Brain microvascular endothelial cell (primary cell): ENCODE results near the gene SLC7A6.

Experiments
- DNase-seq: peaks from one replicate; pipeline ENCODE4 v3.0.0-alpha.2; 2020
- H3K27ac ChIP-seq: fragments of 250-450 bp; sonication (Bioruptor Pico); 2 replicates; pipeline ENCODE4 v1.5.1; 2020; ENCODE audit warnings: mild to moderate bottlenecking, moderate library complexity
- H3K27me3 ChIP-seq: fragments of 250-450 bp; sonication (Bioruptor Pico); replicated peaks from 2 replicates; pipeline ENCODE4 v1.5.1; 2020; ENCODE audit warnings: mild to moderate bottlenecking
- H3K36me3 ChIP-seq: fragments of 250-450 bp; sonication (Bioruptor Pico); replicated peaks from 2 replicates; pipeline ENCODE4 v1.5.1; 2020; ENCODE audit warnings: mild to moderate bottlenecking
- H3K4me3 ChIP-seq: 2 replicates; pipeline ENCODE4 v1.5.1; 2011; ENCODE audit warnings: low read depth, mild to moderate bottlenecking, control low read depth, low read length, moderate library complexity
- in situ Hi-C: cut with HindIII; loops from 2 replicates; pipeline ENCODE4 v1.10.0; 2017; ENCODE audit warnings: low sequenced_read_pairs, low pct_ligation_motif_present
- TF ChIP-seq, protein P1 (sequence below): IDR thresholded peaks from 2 replicates; pipeline ENCODE4 v1.5.1; 2011; ENCODE audit warnings: low read depth, mild to moderate bottlenecking, moderate library complexity, low read length, control low read depth, inconsistent platforms; ENCODE audit errors: missing control alignments

SLC7A6 gene

DNA sequence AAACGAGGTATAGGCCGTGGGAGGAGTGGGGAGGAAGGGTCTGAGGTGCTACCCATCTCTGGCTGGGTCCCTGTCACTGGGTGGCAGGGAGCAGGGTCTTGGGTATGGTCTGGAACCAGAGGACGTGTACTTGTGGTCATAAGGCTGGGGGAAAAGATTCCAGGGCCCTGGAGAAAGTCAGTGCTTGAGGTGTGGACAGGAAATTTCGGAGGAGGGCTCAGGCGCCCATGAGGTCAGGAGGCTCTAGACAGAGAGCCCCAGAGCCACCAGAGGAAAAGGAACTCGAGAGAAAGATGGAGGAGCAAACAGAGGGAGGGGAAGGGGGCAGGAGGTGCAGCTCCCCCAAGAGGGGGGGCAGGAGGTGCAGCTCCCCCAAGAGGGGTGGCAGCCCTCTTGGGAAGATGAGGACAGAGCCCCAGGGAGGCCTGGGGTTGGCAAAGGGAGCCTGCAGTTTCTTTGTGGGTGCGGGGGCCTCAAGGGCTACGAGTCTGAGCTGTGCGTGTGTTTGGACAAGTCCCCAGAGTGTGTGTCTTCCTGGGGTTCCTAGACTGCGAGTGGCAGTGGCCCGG lies 683 bp upstream of the SLC7A6 start:
- H3K4me3 ChIP-seq, result peak overlapping the region; percentile 93
- DNase-seq, result no peak
- in situ Hi-C loops, result no loop called here
- H3K27ac ChIP-seq, result peak overlapping the region; percentile 96
- TF ChIP-seq, protein P1, sequence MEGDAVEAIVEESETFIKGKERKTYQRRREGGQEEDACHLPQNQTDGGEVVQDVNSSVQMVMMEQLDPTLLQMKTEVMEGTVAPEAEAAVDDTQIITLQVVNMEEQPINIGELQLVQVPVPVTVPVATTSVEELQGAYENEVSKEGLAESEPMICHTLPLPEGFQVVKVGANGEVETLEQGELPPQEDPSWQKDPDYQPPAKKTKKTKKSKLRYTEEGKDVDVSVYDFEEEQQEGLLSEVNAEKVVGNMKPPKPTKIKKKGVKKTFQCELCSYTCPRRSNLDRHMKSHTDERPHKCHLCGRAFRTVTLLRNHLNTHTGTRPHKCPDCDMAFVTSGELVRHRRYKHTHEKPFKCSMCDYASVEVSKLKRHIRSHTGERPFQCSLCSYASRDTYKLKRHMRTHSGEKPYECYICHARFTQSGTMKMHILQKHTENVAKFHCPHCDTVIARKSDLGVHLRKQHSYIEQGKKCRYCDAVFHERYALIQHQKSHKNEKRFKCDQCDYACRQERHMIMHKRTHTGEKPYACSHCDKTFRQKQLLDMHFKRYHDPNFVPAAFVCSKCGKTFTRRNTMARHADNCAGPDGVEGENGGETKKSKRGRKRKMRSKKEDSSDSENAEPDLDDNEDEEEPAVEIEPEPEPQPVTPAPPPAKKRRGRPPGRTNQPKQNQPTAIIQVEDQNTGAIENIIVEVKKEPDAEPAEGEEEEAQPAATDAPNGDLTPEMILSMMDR, result no peak
- H3K27me3 ChIP-seq, result no peaks in the 10 kb centered on the region
- H3K36me3 ChIP-seq, result no peaks in the 10 kb centered on the region

DNA sequence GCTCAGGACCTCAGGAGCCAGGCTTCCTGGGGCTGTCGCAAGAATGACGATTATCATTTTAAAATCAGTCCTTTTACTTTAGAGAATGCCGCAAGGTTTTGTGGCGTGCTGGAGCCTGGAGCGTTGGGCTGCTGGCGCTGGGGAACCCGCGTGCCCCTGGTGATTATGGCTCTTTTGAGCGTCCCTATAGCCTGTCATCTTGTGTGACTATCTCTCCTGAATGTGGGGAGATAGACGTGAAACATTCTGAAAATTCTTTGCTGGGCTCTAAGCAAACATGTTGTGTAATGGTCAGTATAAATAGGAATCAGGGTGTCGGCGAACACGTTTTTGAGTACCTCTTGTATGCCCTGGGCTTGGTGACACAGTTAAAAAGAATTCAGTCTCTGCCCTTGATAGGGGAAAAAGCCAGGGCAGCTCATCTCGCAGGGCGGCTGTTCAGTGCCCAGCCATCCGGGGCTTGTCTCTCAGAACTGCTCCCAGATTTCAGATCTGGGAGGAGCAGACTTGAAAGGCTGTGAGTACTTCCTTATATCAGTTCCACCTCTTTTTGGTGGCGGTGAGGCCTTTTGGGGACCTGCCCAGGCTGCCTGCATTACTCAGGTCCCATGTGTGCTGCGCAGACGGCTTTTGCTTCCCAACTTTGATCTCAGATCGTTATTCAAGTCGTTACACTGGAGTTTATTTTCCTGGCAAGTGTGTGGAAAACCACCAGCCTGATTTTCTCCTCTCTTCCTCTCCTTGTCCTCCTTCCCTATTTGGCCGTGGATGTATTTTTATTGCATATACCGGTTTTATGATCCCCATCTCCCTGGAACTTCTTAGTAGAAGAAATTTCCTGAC lies 973 bp downstream of the SLC7A6 start:
- TF ChIP-seq, protein P1, result no peak
- H3K36me3 ChIP-seq, result no peaks in the 10 kb centered on the region
- DNase-seq, result peak; percentile 50
- peak overlapping the region; percentile 96 for H3K27ac ChIP-seq
- H3K27me3 ChIP-seq, result no peaks in the 10 kb centered on the region
- in situ Hi-C loops, result no loop called here
- H3K4me3 ChIP-seq, result peak overlapping the region; percentile 93

DNA sequence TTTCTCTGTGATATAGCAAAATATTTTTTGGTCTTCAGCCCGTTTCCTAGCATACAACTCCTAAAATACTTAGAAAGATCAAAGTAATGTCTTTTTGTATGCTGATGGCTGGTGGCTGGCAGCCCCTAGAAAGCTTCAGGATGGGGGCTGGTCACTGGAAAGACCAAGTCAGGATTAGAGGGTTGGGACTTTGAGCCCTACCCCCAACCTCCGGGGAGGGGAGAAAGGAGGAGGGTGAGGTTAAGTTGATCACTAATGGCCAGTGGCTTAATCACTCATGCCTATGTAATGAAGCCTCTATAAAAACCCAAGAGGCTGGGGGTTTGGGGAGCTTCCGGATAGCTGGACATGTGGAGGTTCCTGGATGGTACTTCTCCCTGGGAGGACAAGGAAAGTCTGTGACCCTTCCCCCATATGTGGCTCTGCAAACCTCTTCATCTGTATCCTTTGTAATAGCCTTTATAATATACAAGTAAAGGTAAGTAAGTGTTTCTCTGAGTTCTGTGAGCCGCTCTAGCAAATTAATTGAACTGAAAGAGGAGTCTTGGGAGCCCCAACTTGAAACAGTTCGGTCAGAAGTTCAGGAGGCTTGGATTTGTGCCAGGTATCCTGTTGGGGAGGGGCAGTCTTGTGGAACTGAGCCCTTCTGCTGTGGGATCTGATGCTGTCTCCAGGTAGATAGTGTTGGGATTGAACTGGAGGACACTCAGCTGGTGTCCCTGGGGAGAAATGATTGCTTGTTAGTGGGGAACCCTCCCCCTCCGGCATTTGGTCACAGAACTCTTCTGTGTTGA lies 3.5 kb downstream of the SLC7A6 start:
- in situ Hi-C loops, result no loop called here
- no peak for DNase-seq
- TF ChIP-seq, protein P1, result no peak
- no peaks in the 10 kb centered on the region for H3K36me3 ChIP-seq
- H3K27ac ChIP-seq, result no peak overlapping the region
- H3K4me3 ChIP-seq, result no peak overlapping the region
- H3K27me3 ChIP-seq, result no peaks in the 10 kb centered on the region

DNA sequence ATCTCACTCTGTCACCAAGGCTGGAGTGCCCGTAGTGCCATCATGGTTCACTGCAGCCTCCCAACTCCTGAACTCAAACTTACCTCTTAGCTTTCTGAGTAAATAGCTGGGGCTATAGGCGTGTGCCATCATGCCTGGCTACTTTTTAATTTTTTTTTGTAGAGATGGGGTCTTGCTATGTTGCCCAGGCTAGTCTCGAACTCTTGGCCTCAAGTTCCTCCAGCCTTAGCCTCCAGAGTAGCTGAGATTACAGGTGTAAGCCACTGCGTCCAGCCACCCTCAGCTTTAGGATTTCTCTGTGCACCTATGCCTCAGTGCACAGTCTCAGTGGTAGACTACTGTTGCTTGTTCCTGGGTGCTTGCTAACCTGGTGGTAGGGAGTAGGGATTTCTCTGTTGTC lies 5.5 kb downstream of the SLC7A6 start:
- Histone ChIP-seq H3K27ac (no peak overlapping the region), H3K4me3 (no peak overlapping the region), H3K27me3 (no peaks in the 10 kb centered on the region), H3K36me3 (peaks cover 10% of the 10 kb centered on the region)
- TF ChIP-seq, protein P1, result no peak
- in situ Hi-C loops, result no loop called here
- DNase-seq, result no peak

DNA sequence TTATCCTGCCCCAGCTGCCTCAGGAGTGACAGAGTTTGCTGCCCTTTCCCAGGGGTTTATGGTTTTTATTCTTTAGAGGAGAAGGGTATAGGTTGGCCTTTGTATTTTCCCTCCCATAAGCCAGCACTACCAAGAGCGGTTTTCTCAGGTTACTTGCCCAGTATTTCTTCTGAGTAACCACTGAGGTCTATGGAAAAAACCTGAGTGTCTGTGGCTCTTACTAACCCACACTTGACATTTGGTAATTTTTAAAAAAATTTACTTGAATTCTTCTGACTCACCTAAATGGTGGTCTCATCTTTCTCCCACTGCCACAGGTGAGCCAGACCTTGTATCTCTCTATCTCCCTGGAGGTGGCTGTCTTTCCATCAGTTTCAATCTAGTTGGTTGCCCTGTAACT lies 6.0 kb downstream of the SLC7A6 start:
- Histone ChIP-seq H3K36me3 (peaks cover 11% of the 10 kb centered on the region), H3K27me3 (no peaks in the 10 kb centered on the region), H3K27ac (no peak overlapping the region), H3K4me3 (no peak overlapping the region)
- TF ChIP-seq, protein P1, result no peak
- no peak for DNase-seq
- in situ Hi-C loops, result no loop called here
